ENCODE results near the gene FRA10AC1.
"Not testable (repeated sequence)": the region's sequence is repeated elsewhere in the genome, so short reads cannot be mapped to it uniquely, and the experiment has no call there.

FRA10AC1 gene

GRCh38 chr10:93703841-93704240 lies 1.4 kb upstream of the FRA10AC1 start:
- in situ Hi-C loops (cut with MboI; ENCODE audit: low sequenced_read_pairs) = no loop called here

GRCh38 chr10:93703066-93703465 lies 674 bp upstream of the FRA10AC1 start:
- in situ Hi-C loops (cut with MboI; ENCODE audit: low sequenced_read_pairs) = no loop called here

- in situ Hi-C loops (cut with MboI; ENCODE audit: low sequenced_read_pairs) = no loop called here
Measured at GRCh38 chr10:93701866-93702209, 554 bp downstream of the FRA10AC1 start.

- in situ Hi-C loops (cut with MboI; ENCODE audit: low sequenced_read_pairs) = no loop called here
Measured at GRCh38 chr10:93697207-93697606, 5.2 kb downstream of the FRA10AC1 start.

GRCh38 chr10:93696582-93696981 lies 5.8 kb downstream of the FRA10AC1 start:
- in situ Hi-C loops (cut with MboI; ENCODE audit: low sequenced_read_pairs) = not testable (repeated sequence)

- in situ Hi-C loops (cut with MboI; ENCODE audit: low sequenced_read_pairs) = no loop called here
Measured at GRCh38 chr10:93695740-93696139, 6.7 kb downstream of the FRA10AC1 start.

GRCh38 chr10:93687737-93688136 lies 14.7 kb downstream of the FRA10AC1 start:
- in situ Hi-C loops (cut with MboI; ENCODE audit: low sequenced_read_pairs) = no loop called here

GRCh38 chr10:93680412-93681047 lies 21.9 kb downstream of the FRA10AC1 start:
- in situ Hi-C loops (cut with MboI; ENCODE audit: low sequenced_read_pairs) = no loop called here

GRCh38 chr10:93678805-93679587 lies 23.4 kb downstream of the FRA10AC1 start:
- in situ Hi-C loops (cut with MboI; ENCODE audit: low sequenced_read_pairs) = no loop called here

- in situ Hi-C loops (cut with MboI; ENCODE audit: low sequenced_read_pairs) = no loop called here
Measured at GRCh38 chr10:93678386-93678785, 24.0 kb downstream of the FRA10AC1 start.

- in situ Hi-C loops (cut with MboI; ENCODE audit: low sequenced_read_pairs) = no loop called here
Measured at GRCh38 chr10:93673791-93674190, 28.6 kb downstream of the FRA10AC1 start.

GRCh38 chr10:93672890-93673289 lies 29.5 kb downstream of the FRA10AC1 start:
- in situ Hi-C loops (cut with MboI; ENCODE audit: low sequenced_read_pairs) = no loop called here

- in situ Hi-C loops (cut with MboI; ENCODE audit: low sequenced_read_pairs) = no loop called here
Measured at GRCh38 chr10:93672022-93672678, 30.2 kb downstream of the FRA10AC1 start.

- in situ Hi-C loops (cut with MboI; ENCODE audit: low sequenced_read_pairs) = no loop called here
Measured at GRCh38 chr10:93671042-93671441, 31.4 kb downstream of the FRA10AC1 start.

- in situ Hi-C loops (cut with MboI; ENCODE audit: low sequenced_read_pairs) = no loop called here
Measured at GRCh38 chr10:93670372-93670771, 32.0 kb downstream of the FRA10AC1 start.

GRCh38 chr10:93667795-93668194 lies 34.6 kb downstream of the FRA10AC1 start:
- in situ Hi-C loops (cut with MboI; ENCODE audit: low sequenced_read_pairs) = loop anchor here (10.0 kb wide), 1 partner anchor 113 kb away; no protein-coding TSS in a partner anchor

GRCh38 chr10:93666030-93666429 lies 36.4 kb downstream of the FRA10AC1 start:
- in situ Hi-C loops (cut with MboI; ENCODE audit: low sequenced_read_pairs) = loop anchor here (10.0 kb wide), 1 partner anchor 111 kb away; no protein-coding TSS in a partner anchor

- in situ Hi-C loops (cut with MboI; ENCODE audit: low sequenced_read_pairs) = no loop called here
Measured at GRCh38 chr10:93657757-93658156, 44.6 kb downstream of the FRA10AC1 start.

GRCh38 chr10:93656155-93656554 lies 46.2 kb downstream of the FRA10AC1 start:
- in situ Hi-C loops (cut with MboI; ENCODE audit: low sequenced_read_pairs) = no loop called here

- in situ Hi-C loops (cut with MboI; ENCODE audit: low sequenced_read_pairs) = no loop called here
Measured at GRCh38 chr10:93654201-93654600, 48.2 kb downstream of the FRA10AC1 start.

- in situ Hi-C loops (cut with MboI; ENCODE audit: low sequenced_read_pairs) = no loop called here
Measured at GRCh38 chr10:93652857-93653256, 49.5 kb downstream of the FRA10AC1 start.

GRCh38 chr10:93639791-93640190 lies 62.6 kb downstream of the FRA10AC1 start:
- in situ Hi-C loops (cut with MboI; ENCODE audit: low sequenced_read_pairs) = no loop called here

All from HL-60/S4 (cell line).